ENCODE measurements around the gene FBXL20. TPM values are rescaled to one million over a fixed set of nuclear protein-coding genes. Genes with fewer than 3 reads are reported as not detected.

FBXL20 gene
- total and polyA plus RNA-seq, 9 of the 15 experiments (the other 6 are each of a cell fraction or from before 2014, with no cell fraction given), result 1.8 to 15.1 (median 5.6) TPM

DNA sequence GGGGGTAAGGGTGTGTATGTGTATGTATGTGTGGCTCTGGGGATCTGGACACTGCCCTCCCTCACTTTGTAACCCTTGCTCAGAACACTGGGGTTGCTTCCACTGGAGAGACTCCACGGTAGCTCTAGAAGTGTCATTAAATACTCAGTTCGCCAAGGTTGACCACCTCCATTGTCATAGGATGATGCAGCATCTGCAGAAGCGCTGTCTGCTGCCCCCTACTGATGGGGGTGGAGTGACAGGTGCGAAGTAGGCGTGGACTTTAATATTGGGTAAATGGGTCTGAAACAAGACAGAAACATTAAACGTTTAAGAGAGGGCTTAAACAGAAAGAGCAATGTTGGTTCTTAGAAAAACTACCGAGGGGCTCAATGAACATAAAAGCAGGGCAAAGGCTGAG is 140.1 kb downstream of the FBXL20 start (continued):
- no peak for TF ChIP-seq MECOM (CRISPR knock-in tag; IDR thresholded peaks at IDR 0.05)
- TF ChIP-seq RAD21 (CRISPR knock-in tag; conservative IDR thresholded peaks at IDR 0.05 in 1 of 2, IDR thresholded peaks at IDR 0.05 in 1 of 2), result peak in 1 of 2 experiments; percentile 30; a peak in 1 of 4 replicates
- no peak for TF ChIP-seq DEAF1 (CRISPR knock-in tag; IDR thresholded peaks at IDR 0.05)
- peak in 1 of 2 experiments; percentile 50; a peak in 1 of 4 replicates for TF ChIP-seq RCOR1 (IDR thresholded peaks at IDR 0.05; ENCODE audit: borderline replicate concordance in 1 of 2, low read depth in 2 of 2, low read length in 2 of 2)
- TF ChIP-seq, protein P1, sequence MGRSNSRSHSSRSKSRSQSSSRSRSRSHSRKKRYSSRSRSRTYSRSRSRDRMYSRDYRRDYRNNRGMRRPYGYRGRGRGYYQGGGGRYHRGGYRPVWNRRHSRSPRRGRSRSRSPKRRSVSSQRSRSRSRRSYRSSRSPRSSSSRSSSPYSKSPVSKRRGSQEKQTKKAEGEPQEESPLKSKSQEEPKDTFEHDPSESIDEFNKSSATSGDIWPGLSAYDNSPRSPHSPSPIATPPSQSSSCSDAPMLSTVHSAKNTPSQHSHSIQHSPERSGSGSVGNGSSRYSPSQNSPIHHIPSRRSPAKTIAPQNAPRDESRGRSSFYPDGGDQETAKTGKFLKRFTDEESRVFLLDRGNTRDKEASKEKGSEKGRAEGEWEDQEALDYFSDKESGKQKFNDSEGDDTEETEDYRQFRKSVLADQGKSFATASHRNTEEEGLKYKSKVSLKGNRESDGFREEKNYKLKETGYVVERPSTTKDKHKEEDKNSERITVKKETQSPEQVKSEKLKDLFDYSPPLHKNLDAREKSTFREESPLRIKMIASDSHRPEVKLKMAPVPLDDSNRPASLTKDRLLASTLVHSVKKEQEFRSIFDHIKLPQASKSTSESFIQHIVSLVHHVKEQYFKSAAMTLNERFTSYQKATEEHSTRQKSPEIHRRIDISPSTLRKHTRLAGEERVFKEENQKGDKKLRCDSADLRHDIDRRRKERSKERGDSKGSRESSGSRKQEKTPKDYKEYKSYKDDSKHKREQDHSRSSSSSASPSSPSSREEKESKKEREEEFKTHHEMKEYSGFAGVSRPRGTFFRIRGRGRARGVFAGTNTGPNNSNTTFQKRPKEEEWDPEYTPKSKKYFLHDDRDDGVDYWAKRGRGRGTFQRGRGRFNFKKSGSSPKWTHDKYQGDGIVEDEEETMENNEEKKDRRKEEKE (IDR thresholded peaks at IDR 0.05; ENCODE audit: borderline replicate concordance in 1 of 2, control insufficient read depth in 1 of 2, low read depth in 2 of 2, low read length in 1 of 2), result no peak
- peak; percentile 20; the same call in 1 of the 2 replicates for TF ChIP-seq MAFK (IDR thresholded peaks at IDR 0.05; ENCODE audit: low read length)
- TF ChIP-seq ZFP36 (IDR thresholded peaks at IDR 0.05; ENCODE audit: low read depth, low read length, partially characterized antibody), result no peak
- TF ChIP-seq DPF2 (IDR thresholded peaks at IDR 0.05), result no peak
- TF ChIP-seq SMC3 (conservative IDR thresholded peaks at IDR 0.05; ENCODE audit: insufficient read depth, low read depth, low read length), result peak; percentile 32; the same call in 1 of the 2 replicates
- TF ChIP-seq MAFF (IDR thresholded peaks at IDR 0.05; ENCODE audit: low read length), result peak; percentile 31; the same call in 1 of the 2 replicates
- TF ChIP-seq, protein P2, sequence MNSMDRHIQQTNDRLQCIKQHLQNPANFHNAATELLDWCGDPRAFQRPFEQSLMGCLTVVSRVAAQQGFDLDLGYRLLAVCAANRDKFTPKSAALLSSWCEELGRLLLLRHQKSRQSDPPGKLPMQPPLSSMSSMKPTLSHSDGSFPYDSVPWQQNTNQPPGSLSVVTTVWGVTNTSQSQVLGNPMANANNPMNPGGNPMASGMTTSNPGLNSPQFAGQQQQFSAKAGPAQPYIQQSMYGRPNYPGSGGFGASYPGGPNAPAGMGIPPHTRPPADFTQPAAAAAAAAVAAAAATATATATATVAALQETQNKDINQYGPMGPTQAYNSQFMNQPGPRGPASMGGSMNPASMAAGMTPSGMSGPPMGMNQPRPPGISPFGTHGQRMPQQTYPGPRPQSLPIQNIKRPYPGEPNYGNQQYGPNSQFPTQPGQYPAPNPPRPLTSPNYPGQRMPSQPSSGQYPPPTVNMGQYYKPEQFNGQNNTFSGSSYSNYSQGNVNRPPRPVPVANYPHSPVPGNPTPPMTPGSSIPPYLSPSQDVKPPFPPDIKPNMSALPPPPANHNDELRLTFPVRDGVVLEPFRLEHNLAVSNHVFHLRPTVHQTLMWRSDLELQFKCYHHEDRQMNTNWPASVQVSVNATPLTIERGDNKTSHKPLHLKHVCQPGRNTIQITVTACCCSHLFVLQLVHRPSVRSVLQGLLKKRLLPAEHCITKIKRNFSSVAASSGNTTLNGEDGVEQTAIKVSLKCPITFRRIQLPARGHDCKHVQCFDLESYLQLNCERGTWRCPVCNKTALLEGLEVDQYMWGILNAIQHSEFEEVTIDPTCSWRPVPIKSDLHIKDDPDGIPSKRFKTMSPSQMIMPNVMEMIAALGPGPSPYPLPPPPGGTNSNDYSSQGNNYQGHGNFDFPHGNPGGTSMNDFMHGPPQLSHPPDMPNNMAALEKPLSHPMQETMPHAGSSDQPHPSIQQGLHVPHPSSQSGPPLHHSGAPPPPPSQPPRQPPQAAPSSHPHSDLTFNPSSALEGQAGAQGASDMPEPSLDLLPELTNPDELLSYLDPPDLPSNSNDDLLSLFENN (IDR thresholded peaks at IDR 0.05; ENCODE audit: low read depth in 2 of 2, low read length in 2 of 2), result no peak
- TF ChIP-seq MAFG (tag; conservative IDR thresholded peaks at IDR 0.05), result 0 out of 2 replicates have a peak, but pooled peaks have one; percentile 37
- TF ChIP-seq, protein P3, sequence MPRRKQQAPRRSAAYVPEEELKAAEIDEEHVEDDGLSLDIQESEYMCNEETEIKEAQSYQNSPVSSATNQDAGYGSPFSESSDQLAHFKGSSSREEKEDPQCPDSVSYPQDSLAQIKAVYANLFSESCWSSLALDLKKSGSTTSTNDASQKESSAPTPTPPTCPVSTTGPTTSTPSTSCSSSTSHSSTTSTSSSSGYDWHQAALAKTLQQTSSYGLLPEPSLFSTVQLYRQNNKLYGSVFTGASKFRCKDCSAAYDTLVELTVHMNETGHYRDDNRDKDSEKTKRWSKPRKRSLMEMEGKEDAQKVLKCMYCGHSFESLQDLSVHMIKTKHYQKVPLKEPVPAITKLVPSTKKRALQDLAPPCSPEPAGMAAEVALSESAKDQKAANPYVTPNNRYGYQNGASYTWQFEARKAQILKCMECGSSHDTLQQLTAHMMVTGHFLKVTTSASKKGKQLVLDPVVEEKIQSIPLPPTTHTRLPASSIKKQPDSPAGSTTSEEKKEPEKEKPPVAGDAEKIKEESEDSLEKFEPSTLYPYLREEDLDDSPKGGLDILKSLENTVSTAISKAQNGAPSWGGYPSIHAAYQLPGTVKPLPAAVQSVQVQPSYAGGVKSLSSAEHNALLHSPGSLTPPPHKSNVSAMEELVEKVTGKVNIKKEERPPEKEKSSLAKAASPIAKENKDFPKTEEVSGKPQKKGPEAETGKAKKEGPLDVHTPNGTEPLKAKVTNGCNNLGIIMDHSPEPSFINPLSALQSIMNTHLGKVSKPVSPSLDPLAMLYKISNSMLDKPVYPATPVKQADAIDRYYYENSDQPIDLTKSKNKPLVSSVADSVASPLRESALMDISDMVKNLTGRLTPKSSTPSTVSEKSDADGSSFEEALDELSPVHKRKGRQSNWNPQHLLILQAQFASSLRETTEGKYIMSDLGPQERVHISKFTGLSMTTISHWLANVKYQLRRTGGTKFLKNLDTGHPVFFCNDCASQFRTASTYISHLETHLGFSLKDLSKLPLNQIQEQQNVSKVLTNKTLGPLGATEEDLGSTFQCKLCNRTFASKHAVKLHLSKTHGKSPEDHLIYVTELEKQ (CRISPR knock-in tag; IDR thresholded peaks at IDR 0.05), result no peak
- TF ChIP-seq NFE2 (IDR thresholded peaks at IDR 0.05; ENCODE audit: low read depth), result peak; percentile 94
- 0 out of 2 replicates have a peak, but pooled peaks have one; percentile 50 for TF ChIP-seq CREM (IDR thresholded peaks at IDR 0.05; ENCODE audit: low read depth)
- TF ChIP-seq HMG20A (CRISPR knock-in tag; conservative IDR thresholded peaks at IDR 0.05), result no peak
